Hepatocyte (in vitro differentiated cells): ENCODE results near the gene MRPL48. TPM values are rescaled to one million over a fixed set of nuclear protein-coding genes. Genes with fewer than 3 reads are reported as not detected.
"Not testable (repeated sequence)": the region's sequence is repeated elsewhere in the genome, so short reads cannot be mapped to it uniquely, and the experiment has no call there.

Experiments used
- DNase-seq: peaks from one replicate; pipeline ENCODE4 v3.0.0-alpha.2; 2016; ENCODE audit warnings: low spot score
- H2AFZ ChIP-seq: fragments of 200-600 bp; sonication (generic); 2 replicates; pipeline ENCODE4 v1.6.0; 2016; ENCODE audit warnings: antibody characterized with exemption, mild to moderate bottlenecking
- H3K27ac ChIP-seq: fragments of 200-600 bp; sonication (generic); 2 replicates; pipeline ENCODE4 v1.5.1; 2016; ENCODE audit warnings: mild to moderate bottlenecking
- H3K27me3 ChIP-seq: fragments of 200-600 bp; sonication (generic); 2 replicates; pipeline ENCODE4 v1.6.1; 2016
- H3K36me3 ChIP-seq: fragments of 200-600 bp; sonication (generic); replicated peaks from 2 replicates; pipeline ENCODE4 v1.5.1; 2016; ENCODE audit warnings: low read depth; ENCODE audit not compliant: insufficient read depth
- H3K4me1 ChIP-seq: fragments of 200-600 bp; sonication (generic); 2 replicates; pipeline ENCODE4 v1.5.1; 2016; ENCODE audit warnings: mild to moderate bottlenecking, moderate library complexity; ENCODE audit not compliant: insufficient read depth
- H3K4me2 ChIP-seq: fragments of 200-600 bp; sonication (generic); 2 replicates; pipeline ENCODE4 v1.6.0; 2016
- H3K4me3 ChIP-seq: fragments of 200-600 bp; sonication (generic); 2 replicates; pipeline ENCODE4 v1.5.1; 2016; ENCODE audit warnings: mild to moderate bottlenecking
- H3K79me2 ChIP-seq: fragments of 200-600 bp; sonication (generic); 2 replicates; pipeline ENCODE4 v1.6.0; 2017; ENCODE audit warnings: mild to moderate bottlenecking
- H3K9me2 ChIP-seq: fragments of 200-600 bp; sonication (generic); replicated peaks from 2 replicates; pipeline ENCODE4 v1.6.0; 2017; ENCODE audit warnings: mild to moderate bottlenecking; ENCODE audit not compliant: insufficient read depth
- H3K9me3 ChIP-seq: fragments of 200-600 bp; sonication (generic); 2 replicates; pipeline ENCODE4 v1.5.1; 2016; ENCODE audit warnings: low read depth, mild to moderate bottlenecking
- H4K20me1 ChIP-seq: fragments of 200-600 bp; sonication (generic); 2 replicates; pipeline ENCODE4 v1.6.0; 2016; ENCODE audit warnings: mild to moderate bottlenecking; ENCODE audit not compliant: insufficient read depth, poor library complexity, severe bottlenecking
- EZH2 ChIP-seq: fragments of 200-600 bp; sonication (generic); IDR thresholded peaks from 2 replicates; pipeline ENCODE4 v1.6.1; 2016; ENCODE audit warnings: antibody characterized with exemption, mild to moderate bottlenecking, borderline replicate concordance
- EZH2phosphoT487 ChIP-seq: fragments of 200-600 bp; sonication (generic); IDR thresholded peaks from one replicate; pipeline ENCODE4 v1.6.1; 2018; ENCODE audit warnings: antibody characterized with exemption, mild to moderate bottlenecking, low read depth, moderate library complexity; ENCODE audit not compliant: unreplicated experiment, severe bottlenecking
- WGBS: methylation state at CpG from one replicate; pipeline ENCODE4 v1.1.6; 2016; ENCODE audit warnings: low lambda C conversion rate; ENCODE audit errors: missing lambda C conversion rate; 5-methylcytosine and 5-hydroxymethylcytosine counted together
- polyA plus RNA-seq: library from polyadenylated mRNA; unstranded; fragments of >200 nt; fragmentation: Nextera tagmentation; extraction: Ambion mirVana; gene quantifications from 2 replicates; pipeline ENCODE4 v1.2.1, GENCODE V29; 2016
- total RNA-seq: library from RNA; depleted of rRNA; stranded (reverse); fragments of >200 nt; gene quantifications from 2 replicates; pipeline ENCODE4 v1.2.3, GENCODE V29; 2014
- TF ChIP-seq, protein P1 (sequence below): fragments of 200-600 bp; sonication (generic); IDR thresholded peaks from 2 replicates; pipeline ENCODE4 v1.5.1; 2016; ENCODE audit warnings: antibody characterized with exemption, mild to moderate bottlenecking; ENCODE audit not compliant: poor library complexity

The MRPL48 gene
- total and polyA plus RNA-seq, 2 experiments from 2014 or later = 25.9 to 59.1 TPM

DNA sequence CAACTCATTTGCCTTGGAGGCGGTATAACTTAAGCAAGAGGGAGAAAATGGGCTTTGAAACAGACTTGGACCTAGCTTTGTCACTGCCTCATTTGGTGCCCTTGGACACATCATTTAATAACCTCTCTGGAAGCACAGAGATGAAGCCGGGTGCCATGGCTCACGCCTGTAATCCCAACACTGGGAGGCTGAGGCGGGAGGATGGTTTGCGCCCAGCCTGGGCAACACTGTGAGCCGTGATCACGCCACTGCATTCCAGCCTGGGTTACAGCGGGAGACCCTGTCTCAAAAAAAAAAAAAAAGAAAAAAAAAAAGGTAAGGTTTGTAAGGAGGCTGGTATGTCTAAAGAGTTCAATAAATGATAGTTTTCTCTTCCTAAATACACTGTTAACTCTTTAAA is 88.2 kb downstream of the MRPL48 start:
- Histone ChIP-seq H3K79me2 (peaks cover 40% of the 10 kb centered on the region), H3K4me1 (peaks cover 15% of the 10 kb centered on the region), H4K20me1 (no peaks in the 10 kb centered on the region), H3K27me3 (no peaks in the 10 kb centered on the region), H3K9me2 (no peaks in the 10 kb centered on the region), H2AFZ (peak overlapping the region; percentile 34), H3K9me3 (no peaks in the 10 kb centered on the region), H3K4me2 (peak overlapping the region; percentile 75), H3K27ac (peak overlapping the region; percentile 96), H3K36me3 (no peaks in the 10 kb centered on the region), H3K4me3 (peak overlapping the region; percentile 37)
- TF ChIP-seq, protein P1, sequence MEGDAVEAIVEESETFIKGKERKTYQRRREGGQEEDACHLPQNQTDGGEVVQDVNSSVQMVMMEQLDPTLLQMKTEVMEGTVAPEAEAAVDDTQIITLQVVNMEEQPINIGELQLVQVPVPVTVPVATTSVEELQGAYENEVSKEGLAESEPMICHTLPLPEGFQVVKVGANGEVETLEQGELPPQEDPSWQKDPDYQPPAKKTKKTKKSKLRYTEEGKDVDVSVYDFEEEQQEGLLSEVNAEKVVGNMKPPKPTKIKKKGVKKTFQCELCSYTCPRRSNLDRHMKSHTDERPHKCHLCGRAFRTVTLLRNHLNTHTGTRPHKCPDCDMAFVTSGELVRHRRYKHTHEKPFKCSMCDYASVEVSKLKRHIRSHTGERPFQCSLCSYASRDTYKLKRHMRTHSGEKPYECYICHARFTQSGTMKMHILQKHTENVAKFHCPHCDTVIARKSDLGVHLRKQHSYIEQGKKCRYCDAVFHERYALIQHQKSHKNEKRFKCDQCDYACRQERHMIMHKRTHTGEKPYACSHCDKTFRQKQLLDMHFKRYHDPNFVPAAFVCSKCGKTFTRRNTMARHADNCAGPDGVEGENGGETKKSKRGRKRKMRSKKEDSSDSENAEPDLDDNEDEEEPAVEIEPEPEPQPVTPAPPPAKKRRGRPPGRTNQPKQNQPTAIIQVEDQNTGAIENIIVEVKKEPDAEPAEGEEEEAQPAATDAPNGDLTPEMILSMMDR = no peak
- TF ChIP-seq EZH2 = no peak
- no peak for TF ChIP-seq EZH2phosphoT487
- DNase-seq = peak; percentile 14
- WGBS = 35% methylated on average over 7 of the region's 8 CpGs

DNA sequence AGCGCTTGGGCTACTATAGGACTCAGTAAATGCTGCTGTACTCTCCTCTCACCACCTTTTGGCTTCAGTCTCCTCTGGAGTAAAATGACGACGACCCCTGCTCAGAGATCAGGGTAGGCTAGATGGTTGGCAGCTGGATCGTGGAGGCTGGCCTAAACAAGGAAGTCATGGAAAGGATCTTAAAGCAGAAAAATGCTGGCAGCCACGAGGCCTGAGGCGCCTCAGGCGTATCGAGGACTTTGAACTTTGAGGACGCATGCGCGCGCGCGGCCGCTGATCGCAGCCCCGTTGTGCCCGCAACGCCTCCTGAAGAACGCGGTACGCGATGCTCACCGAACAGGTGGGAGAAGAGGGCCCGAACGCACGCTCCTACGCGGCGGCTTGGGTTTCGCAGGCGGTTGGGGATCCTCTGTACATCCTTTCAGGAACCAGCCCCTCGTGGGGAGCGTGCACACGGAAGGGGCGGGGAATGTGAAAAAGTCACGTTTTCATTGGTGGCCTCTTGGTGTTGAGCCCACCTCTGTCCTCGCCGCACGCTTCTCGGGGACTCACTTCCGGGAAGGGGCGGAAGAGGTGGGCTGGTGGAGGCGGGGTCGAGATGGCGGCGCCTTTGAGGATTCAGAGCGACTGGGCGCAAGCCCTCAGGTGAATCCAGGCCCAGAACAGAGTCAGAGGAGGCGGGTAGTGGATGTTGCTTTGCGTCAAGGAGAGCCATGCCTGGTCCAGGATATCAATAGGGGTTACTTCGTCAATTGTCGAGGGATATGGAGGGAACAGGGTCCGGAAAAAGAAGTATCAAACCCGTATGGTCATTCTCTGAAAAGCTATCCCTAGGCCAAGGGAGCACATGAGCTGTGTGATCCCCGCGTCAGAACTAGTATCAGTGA is 89.0 kb downstream of the MRPL48 start, which contains the start of the genes COA4 and PAAF1:
Gene COA4, minus strand, starts transcription at position 423 of the 887 bp plus-strand sequence. CDS start 3,468 bp downstream, outside the sequence.
Gene PAAF1, plus strand, starts transcription at position 576 of the 887 bp plus-strand sequence. Its CDS starts 23 bp downstream, at position 599.
- no peaks in the 10 kb centered on the region for H4K20me1 ChIP-seq
- DNase-seq = peak; percentile 98
- TF ChIP-seq EZH2 (no peak), EZH2phosphoT487 (no peak)
- TF ChIP-seq, protein P1 = no peak
- no peaks in the 10 kb centered on the region for H3K9me2 ChIP-seq
- H2AFZ ChIP-seq = peak within 1 kb of the TSS; percentile 69
- H3K27ac ChIP-seq = peak within 1 kb of the TSS; percentile 96
- peaks cover 40% of the 10 kb centered on the region for H3K79me2 ChIP-seq
- H3K4me2 ChIP-seq = peak within 1 kb of the TSS; percentile 79
- H3K36me3 ChIP-seq = no peaks in the 10 kb centered on the region
- no peaks in the 10 kb centered on the region for H3K27me3 ChIP-seq
- H3K4me1 ChIP-seq = peaks cover 15% of the 10 kb centered on the region
- peak within 1 kb of the TSS; percentile 46 for H3K4me3 ChIP-seq
- no peaks in the 10 kb centered on the region for H3K9me3 ChIP-seq
- WGBS = 2% methylated on average over 56 of the region's 57 CpGs

DNA sequence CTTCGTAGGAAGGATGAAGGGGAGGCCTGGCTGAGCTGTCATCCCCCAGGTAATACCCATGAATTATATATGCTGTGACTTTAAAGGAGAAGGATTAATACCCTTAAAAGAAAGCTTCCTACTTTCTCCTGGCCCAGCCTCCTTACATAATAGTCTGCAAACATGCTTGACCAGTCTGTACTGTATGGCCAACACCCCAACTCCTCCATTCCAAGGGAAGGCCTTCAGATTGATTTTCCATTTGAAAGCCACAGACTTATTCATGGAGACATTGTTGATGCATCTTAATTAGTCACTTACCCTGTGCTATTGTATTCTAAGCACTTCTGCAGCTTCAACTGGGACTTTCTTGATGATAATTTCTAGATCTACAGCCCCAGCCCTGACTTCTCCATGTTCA is 91.1 kb downstream of the MRPL48 start:
- no peak for DNase-seq
- no peaks in the 10 kb centered on the region for H3K27me3 ChIP-seq
- H3K4me2 ChIP-seq = no peak overlapping the region
- H3K9me2 ChIP-seq = no peaks in the 10 kb centered on the region
- H4K20me1 ChIP-seq = no peaks in the 10 kb centered on the region
- peaks cover 38% of the 10 kb centered on the region for H3K79me2 ChIP-seq
- WGBS = 68% methylated on average over 1 of the region's 1 CpG
- peaks cover 15% of the 10 kb centered on the region for H3K4me1 ChIP-seq
- H3K4me3 ChIP-seq = no peak overlapping the region
- no peaks in the 10 kb centered on the region for H3K36me3 ChIP-seq
- no peak overlapping the region for H3K27ac ChIP-seq
- TF ChIP-seq EZH2 = no peak
- TF ChIP-seq, protein P1 = no peak
- TF ChIP-seq EZH2phosphoT487 = no peak
- no peak overlapping the region for H2AFZ ChIP-seq
- no peaks in the 10 kb centered on the region for H3K9me3 ChIP-seq

DNA sequence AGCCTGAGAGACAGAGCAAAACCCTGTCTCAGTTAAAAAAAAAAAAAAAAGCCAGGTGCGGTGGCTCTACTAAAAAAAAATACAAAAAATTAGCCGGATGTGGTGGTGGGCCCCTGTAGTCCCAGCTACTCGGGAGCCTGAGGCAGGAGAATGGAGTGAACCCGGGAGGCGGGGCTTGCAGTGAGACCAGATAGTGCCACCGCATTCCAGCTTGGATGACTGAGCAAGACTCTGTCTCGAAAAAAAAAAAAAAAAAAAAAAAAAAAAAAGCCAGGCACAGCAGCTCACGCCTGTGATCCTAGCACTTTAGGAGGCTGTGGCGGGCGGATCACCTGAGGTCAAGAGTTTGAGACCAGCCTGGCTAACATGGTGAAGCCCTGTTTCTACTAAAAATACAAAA is 92.8 kb downstream of the MRPL48 start:
- not testable (repeated sequence) for H2AFZ ChIP-seq, H3K27me3 ChIP-seq, DNase-seq, H3K27ac ChIP-seq, H3K9me2 ChIP-seq, H3K36me3 ChIP-seq, H3K4me2 ChIP-seq, H3K4me3 ChIP-seq, H4K20me1 ChIP-seq, H3K4me1 ChIP-seq, H3K9me3 ChIP-seq
- 80% methylated on average over 10 of the region's 10 CpGs for WGBS
- peaks cover 21% of the 10 kb centered on the region for H3K79me2 ChIP-seq
